ENCODE results near the gene CITED1. TPM values are rescaled to one million over a fixed set of nuclear protein-coding genes. Genes with fewer than 3 reads are reported as not detected.
A peak's percentile ranks its signal among the peaks of the same experiment; 100 is the strongest.

Gene CITED1, protein sequence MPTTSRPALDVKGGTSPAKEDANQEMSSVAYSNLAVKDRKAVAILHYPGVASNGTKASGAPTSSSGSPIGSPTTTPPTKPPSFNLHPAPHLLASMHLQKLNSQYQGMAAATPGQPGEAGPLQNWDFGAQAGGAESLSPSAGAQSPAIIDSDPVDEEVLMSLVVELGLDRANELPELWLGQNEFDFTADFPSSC
- not detected for total RNA-seq

DNA sequence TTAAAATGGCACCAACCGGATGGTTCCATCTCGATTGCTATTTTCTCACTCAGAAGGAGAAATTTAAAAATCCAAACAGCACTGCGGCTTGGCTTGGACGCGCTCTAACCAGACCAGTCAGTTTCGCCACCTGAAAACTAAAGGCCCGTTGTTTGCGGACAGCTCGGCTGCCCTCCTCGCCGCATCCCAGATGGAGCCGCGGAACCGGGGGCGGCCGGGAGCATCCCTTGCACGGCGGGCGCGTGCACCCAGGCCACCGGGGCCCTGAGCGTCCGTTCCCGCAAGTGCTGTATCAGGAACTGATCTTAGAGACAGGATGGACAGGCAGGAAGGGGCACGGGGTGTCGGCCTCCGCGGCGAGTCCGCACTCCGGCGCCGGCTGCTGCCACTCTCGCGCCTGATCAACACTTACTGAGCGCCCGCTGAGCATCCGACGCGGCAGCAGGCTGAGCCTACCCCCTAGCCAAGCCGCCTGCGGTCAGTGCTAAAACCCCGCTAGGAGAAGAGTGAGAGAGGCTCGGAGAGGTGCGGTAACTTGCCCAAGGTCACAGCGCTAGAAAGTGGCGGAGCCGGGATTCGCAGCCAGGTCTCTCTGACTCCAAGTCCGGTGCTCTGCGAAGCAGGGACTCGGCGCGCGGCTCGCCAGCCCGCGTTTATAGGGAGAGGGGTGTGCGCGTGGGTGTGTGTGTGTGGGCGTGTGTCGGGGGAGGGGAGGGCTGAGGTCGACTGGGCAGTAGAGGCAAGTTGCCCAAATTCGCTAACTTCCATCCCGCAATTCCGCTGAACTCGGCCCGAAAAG, at the start of gene CITED1:
CITED1 (minus strand) TSS at position 629 of the 799 bp plus-strand sequence. CDS start 3,045 bp downstream, outside the sequence.
- TF ChIP-seq, protein P1, sequence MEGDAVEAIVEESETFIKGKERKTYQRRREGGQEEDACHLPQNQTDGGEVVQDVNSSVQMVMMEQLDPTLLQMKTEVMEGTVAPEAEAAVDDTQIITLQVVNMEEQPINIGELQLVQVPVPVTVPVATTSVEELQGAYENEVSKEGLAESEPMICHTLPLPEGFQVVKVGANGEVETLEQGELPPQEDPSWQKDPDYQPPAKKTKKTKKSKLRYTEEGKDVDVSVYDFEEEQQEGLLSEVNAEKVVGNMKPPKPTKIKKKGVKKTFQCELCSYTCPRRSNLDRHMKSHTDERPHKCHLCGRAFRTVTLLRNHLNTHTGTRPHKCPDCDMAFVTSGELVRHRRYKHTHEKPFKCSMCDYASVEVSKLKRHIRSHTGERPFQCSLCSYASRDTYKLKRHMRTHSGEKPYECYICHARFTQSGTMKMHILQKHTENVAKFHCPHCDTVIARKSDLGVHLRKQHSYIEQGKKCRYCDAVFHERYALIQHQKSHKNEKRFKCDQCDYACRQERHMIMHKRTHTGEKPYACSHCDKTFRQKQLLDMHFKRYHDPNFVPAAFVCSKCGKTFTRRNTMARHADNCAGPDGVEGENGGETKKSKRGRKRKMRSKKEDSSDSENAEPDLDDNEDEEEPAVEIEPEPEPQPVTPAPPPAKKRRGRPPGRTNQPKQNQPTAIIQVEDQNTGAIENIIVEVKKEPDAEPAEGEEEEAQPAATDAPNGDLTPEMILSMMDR (IDR thresholded peaks at IDR 0.05), result no peak
- Histone ChIP-seq H3K27me3 (peaks cover 75% of the 10 kb centered on the region), H3K27ac (no peak within 1 kb of the TSS), H3K9me3 (no peaks in the 10 kb centered on the region), H3K4me3 (peak within 1 kb of the TSS; percentile 38), H3K36me3 (no peaks in the 10 kb centered on the region), H3K4me1 (no peaks in the 10 kb centered on the region), H3K9ac (ENCODE audit: low read depth in 2 of 2, low read length in 2 of 2) (peak within 1 kb of the TSS in 1 of 2 donors; percentile 18)
- intact Hi-C loops (cut with DNase I), result no loop called here
- DNase-seq, result no peak

DNA sequence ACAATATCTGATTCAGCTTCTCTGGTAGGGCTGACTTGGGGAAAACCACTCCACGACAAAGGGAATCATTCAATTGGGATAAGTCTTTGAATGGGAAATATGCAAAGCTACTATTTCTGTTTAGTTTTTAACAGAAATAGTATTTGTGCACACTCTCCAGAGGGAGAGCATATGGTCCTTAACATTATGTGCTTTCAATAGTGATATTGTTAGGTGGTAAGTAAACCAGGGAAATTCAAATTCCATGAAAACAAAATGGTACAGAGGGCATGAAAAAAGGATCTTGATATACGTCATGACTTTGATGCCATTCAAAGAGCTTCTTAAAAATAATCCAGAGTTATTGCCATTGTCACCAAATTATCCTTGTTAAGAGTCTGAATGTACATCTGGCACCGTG, 47.1 kb upstream of the CITED1 start:
- TF ChIP-seq, protein P1 (IDR thresholded peaks at IDR 0.05), result no peak
- no peak overlapping the region for H3K9ac ChIP-seq (ENCODE audit: low read depth in 2 of 2, low read length in 2 of 2)
- DNase-seq, result no peak
- intact Hi-C loops (cut with DNase I), result no loop called here
- no peaks in the 10 kb centered on the region for H3K27me3 ChIP-seq
- no peaks in the 10 kb centered on the region for H3K36me3 ChIP-seq
- H3K27ac ChIP-seq, result no peak overlapping the region
- H3K9me3 ChIP-seq, result no peaks in the 10 kb centered on the region
- no peaks in the 10 kb centered on the region for H3K4me1 ChIP-seq
- no peak overlapping the region for H3K4me3 ChIP-seq

DNA sequence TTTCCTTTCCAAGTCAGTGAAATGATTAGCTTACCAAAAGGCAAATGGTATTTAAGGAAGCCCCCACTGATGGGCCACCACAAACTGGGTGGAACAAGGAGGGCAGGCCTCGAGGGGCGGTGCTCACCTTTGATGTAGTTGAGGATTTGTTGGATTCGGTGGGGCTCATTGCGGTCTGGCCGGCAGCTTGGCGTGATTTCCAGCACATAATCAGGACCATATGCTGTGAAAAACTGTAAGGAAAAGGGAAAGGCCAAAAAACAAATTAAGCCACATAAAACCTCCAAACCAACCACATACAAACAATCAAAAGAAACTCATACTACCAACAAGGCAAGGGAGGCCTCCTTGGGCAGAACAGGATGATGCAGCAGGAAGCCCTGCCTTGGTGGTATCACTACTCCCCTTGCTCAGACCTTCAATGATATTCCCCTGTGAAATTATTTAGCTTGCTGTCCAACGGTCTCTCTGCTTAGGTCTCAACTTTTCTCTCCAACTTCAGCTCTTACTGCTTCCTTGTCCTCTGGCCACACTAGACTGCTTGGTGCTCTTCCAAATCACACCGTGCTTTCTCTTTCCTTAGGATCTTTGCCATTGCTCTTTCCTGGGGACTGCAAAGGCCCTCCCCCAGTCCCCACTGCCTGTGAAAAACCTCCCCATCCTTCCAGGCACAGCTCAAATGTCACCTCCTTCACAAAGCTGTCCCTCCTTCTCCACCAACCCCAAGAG, 46.1 kb upstream of the CITED1 start:
- intact Hi-C loops (cut with DNase I), result no loop called here
- Histone ChIP-seq H3K4me1 (no peaks in the 10 kb centered on the region), H3K36me3 (no peaks in the 10 kb centered on the region), H3K27ac (no peak overlapping the region), H3K27me3 (no peaks in the 10 kb centered on the region), H3K9me3 (no peaks in the 10 kb centered on the region), H3K9ac (ENCODE audit: low read depth in 2 of 2, low read length in 2 of 2) (no peak overlapping the region), H3K4me3 (no peak overlapping the region)
- TF ChIP-seq, protein P1 (IDR thresholded peaks at IDR 0.05), result no peak
- no peak for DNase-seq

DNA sequence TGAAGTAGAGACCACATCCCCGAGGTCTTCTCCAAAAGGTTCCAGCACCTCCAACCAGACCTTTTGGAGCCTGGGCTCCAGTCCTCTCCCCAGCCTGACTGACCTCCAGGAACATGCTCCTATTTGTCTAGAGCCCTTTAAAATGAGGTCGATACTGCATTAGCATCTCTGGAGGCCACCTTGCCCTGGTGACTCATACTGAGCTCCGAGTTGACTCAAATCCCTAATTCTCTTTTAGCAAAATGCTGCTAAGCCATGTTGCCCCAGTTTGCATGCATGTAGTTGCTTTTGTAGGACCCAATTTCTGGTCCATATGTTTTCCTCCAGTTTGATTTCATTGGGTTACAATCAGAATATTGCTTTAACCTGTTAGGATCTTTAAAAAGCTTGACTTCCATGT, 43.5 kb upstream of the CITED1 start:
- H3K27me3 ChIP-seq, result no peaks in the 10 kb centered on the region
- intact Hi-C loops (cut with DNase I), result no loop called here
- TF ChIP-seq, protein P1 (IDR thresholded peaks at IDR 0.05), result no peak
- no peak overlapping the region for H3K27ac ChIP-seq
- no peak overlapping the region for H3K4me3 ChIP-seq
- no peak overlapping the region for H3K9ac ChIP-seq (ENCODE audit: low read depth in 2 of 2, low read length in 2 of 2)
- H3K36me3 ChIP-seq, result no peaks in the 10 kb centered on the region
- DNase-seq, result no peak
- no peaks in the 10 kb centered on the region for H3K4me1 ChIP-seq
- H3K9me3 ChIP-seq, result no peaks in the 10 kb centered on the region

DNA sequence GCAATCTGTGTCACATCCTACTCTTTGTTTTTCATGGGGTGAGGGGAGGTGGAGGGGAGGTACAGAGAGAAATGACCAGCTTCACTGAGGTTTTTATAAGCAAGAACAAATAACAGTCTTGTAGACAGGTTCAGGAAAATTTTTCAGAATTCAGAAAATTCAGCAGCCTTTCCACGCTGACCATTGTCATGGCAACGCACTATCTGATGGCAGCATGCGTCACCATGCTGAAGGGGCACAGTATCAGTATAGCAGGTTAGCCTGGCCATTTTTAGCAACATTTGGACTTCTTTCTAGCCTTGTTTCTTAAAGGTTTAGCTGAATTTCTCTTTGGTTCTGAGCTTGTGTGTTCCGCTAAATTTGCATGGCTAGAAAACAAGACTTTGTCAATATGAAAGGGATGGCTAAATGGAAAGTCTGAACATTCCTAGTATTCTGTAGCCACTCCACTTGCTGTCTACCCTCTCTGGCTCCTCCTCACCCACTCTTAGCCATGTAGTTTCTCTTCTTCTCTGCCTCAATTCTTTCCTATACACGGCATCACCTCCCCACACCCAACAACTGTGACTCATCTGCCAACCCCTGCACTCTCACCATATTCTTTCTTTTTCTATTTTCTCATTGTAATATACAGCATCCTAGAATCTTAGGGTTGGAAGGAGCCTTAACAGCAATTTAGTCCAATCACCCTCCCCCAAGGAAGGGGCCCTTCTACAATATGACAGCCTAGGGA, 42.7 kb upstream of the CITED1 start:
- no peaks in the 10 kb centered on the region for H3K27me3 ChIP-seq
- no peak overlapping the region for H3K4me3 ChIP-seq
- H3K36me3 ChIP-seq, result no peaks in the 10 kb centered on the region
- no peaks in the 10 kb centered on the region for H3K9me3 ChIP-seq
- no peak overlapping the region for H3K27ac ChIP-seq
- intact Hi-C loops (cut with DNase I), result no loop called here
- no peak overlapping the region for H3K9ac ChIP-seq (ENCODE audit: low read depth in 2 of 2, low read length in 2 of 2)
- TF ChIP-seq, protein P1 (IDR thresholded peaks at IDR 0.05), result no peak
- no peak for DNase-seq
- no peaks in the 10 kb centered on the region for H3K4me1 ChIP-seq

Data from colonic mucosa (tissue), 4 donors.